ENCODE results near the gene ELMOD1.

Gene ELMOD1

GRCh38 chr11:107678632-107678971 lies 87.7 kb downstream of the ELMOD1 start:
- Histone ChIP-seq H3K27ac (ENCODE audit: low read length) (no peak overlapping the region), H3K9ac (ENCODE audit: low read length) (no peak overlapping the region), H3K79me2 (ENCODE audit: low read length) (no peaks in the 10 kb centered on the region), H3K4me3 (ENCODE audit: low read length) (no peak overlapping the region), H3K4me2 (ENCODE audit: low read length) (no peak overlapping the region), H3K36me3 (replicated peaks; ENCODE audit: low read depth, low read length) (no peaks in the 10 kb centered on the region), H4K20me1 (ENCODE audit: insufficient read depth, low read length) (no peaks in the 10 kb centered on the region), H3K27me3 (ENCODE audit: low read depth, low read length) (no peaks in the 10 kb centered on the region), H3K9me3 (ENCODE audit: insufficient read depth, low read length) (no peaks in the 10 kb centered on the region), H2AFZ (ENCODE audit: low read depth, low read length) (no peak overlapping the region), H3K4me1 (ENCODE audit: low read length) (peaks cover 8% of the 10 kb centered on the region)
- TF ChIP-seq EZH2phosphoT487 (IDR thresholded peaks at IDR 0.05; ENCODE audit: low read depth) (no peak), CTCF (IDR thresholded peaks at IDR 0.05; ENCODE audit: low read depth, low read length) (no peak)

- H3K4me2 ChIP-seq (ENCODE audit: low read length): no peak overlapping the region
- no peaks in the 10 kb centered on the region for H3K79me2 ChIP-seq (ENCODE audit: low read length)
- H4K20me1 ChIP-seq (ENCODE audit: insufficient read depth, low read length): no peaks in the 10 kb centered on the region
- no peaks in the 10 kb centered on the region for H3K27me3 ChIP-seq (ENCODE audit: low read depth, low read length)
- H3K36me3 ChIP-seq (replicated peaks; ENCODE audit: low read depth, low read length): no peaks in the 10 kb centered on the region
- peaks cover 8% of the 10 kb centered on the region for H3K4me1 ChIP-seq (ENCODE audit: low read length)
- H2AFZ ChIP-seq (ENCODE audit: low read depth, low read length): no peak overlapping the region
- H3K27ac ChIP-seq (ENCODE audit: low read length): no peak overlapping the region
- no peaks in the 10 kb centered on the region for H3K9me3 ChIP-seq (ENCODE audit: insufficient read depth, low read length)
- no peak overlapping the region for H3K4me3 ChIP-seq (ENCODE audit: low read length)
- no peak overlapping the region for H3K9ac ChIP-seq (ENCODE audit: low read length)
- no peak for TF ChIP-seq CTCF (IDR thresholded peaks at IDR 0.05; ENCODE audit: low read depth, low read length)
- TF ChIP-seq EZH2phosphoT487 (IDR thresholded peaks at IDR 0.05; ENCODE audit: low read depth): no peak
Observed at GRCh38 chr11:107679255-107680024, 88.5 kb downstream of the ELMOD1 start.

GRCh38 chr11:107682171-107682570 lies 91.2 kb downstream of the ELMOD1 start:
- Histone ChIP-seq H3K36me3 (replicated peaks; ENCODE audit: low read depth, low read length) (no peaks in the 10 kb centered on the region), H3K9me3 (ENCODE audit: insufficient read depth, low read length) (no peaks in the 10 kb centered on the region), H3K9ac (ENCODE audit: low read length) (no peak overlapping the region), H4K20me1 (ENCODE audit: insufficient read depth, low read length) (no peaks in the 10 kb centered on the region), H3K4me1 (ENCODE audit: low read length) (peaks cover 8% of the 10 kb centered on the region), H3K79me2 (ENCODE audit: low read length) (no peaks in the 10 kb centered on the region), H3K27me3 (ENCODE audit: low read depth, low read length) (no peaks in the 10 kb centered on the region), H3K27ac (ENCODE audit: low read length) (no peak overlapping the region), H3K4me3 (ENCODE audit: low read length) (no peak overlapping the region), H3K4me2 (ENCODE audit: low read length) (no peak overlapping the region), H2AFZ (ENCODE audit: low read depth, low read length) (no peak overlapping the region)
- TF ChIP-seq CTCF (IDR thresholded peaks at IDR 0.05; ENCODE audit: low read depth, low read length) (no peak), EZH2phosphoT487 (IDR thresholded peaks at IDR 0.05; ENCODE audit: low read depth) (no peak)

- Histone ChIP-seq H3K9me3 (ENCODE audit: insufficient read depth, low read length) (no peaks in the 10 kb centered on the region), H3K79me2 (ENCODE audit: low read length) (no peaks in the 10 kb centered on the region), H3K4me3 (ENCODE audit: low read length) (no peak overlapping the region), H3K36me3 (replicated peaks; ENCODE audit: low read depth, low read length) (no peaks in the 10 kb centered on the region), H3K4me1 (ENCODE audit: low read length) (peaks cover 8% of the 10 kb centered on the region), H3K9ac (ENCODE audit: low read length) (no peak overlapping the region), H3K27me3 (ENCODE audit: low read depth, low read length) (no peaks in the 10 kb centered on the region), H4K20me1 (ENCODE audit: insufficient read depth, low read length) (no peaks in the 10 kb centered on the region), H3K4me2 (ENCODE audit: low read length) (no peak overlapping the region; the same call in 1 of the 2 replicates), H2AFZ (ENCODE audit: low read depth, low read length) (no peak overlapping the region), H3K27ac (ENCODE audit: low read length) (no peak overlapping the region)
- no peak for TF ChIP-seq CTCF (IDR thresholded peaks at IDR 0.05; ENCODE audit: low read depth, low read length)
- TF ChIP-seq EZH2phosphoT487 (IDR thresholded peaks at IDR 0.05; ENCODE audit: low read depth): no peak
Observed at GRCh38 chr11:107682572-107682971, 91.6 kb downstream of the ELMOD1 start.

Measured in OCI-LY3 (cell line).